ENCODE results near the gene PIGS. TPM values are rescaled to one million over a fixed set of nuclear protein-coding genes. Genes with fewer than 3 reads are reported as not detected.

The PIGS gene
- total and polyA plus RNA-seq, 9 of the 15 experiments (the other 6 are each of a cell fraction or from before 2014, with no cell fraction given) = 47.5 to 138 (median 57.6) TPM

- TF ChIP-seq CBX2 (IDR thresholded peaks at IDR 0.05; ENCODE audit: insufficient read depth, low read length, poor library complexity, severe bottlenecking) (no peak), ZNF395 (CRISPR knock-in tag; IDR thresholded peaks at IDR 0.05) (no peak), ZNF347 (CRISPR knock-in tag; IDR thresholded peaks at IDR 0.05; ENCODE audit: low read depth) (no peak), SRSF3 (IDR thresholded peaks at IDR 0.05; ENCODE audit: insufficient read depth, low read length) (no peak), ZNF253 (CRISPR knock-in tag; conservative IDR thresholded peaks at IDR 0.05) (no peak), SAFB2 (IDR thresholded peaks at IDR 0.05; ENCODE audit: borderline replicate concordance, low read depth, low read length, severe bottlenecking) (no peak), TRIM24 (IDR thresholded peaks at IDR 0.05) (no peak), AFF1 (IDR thresholded peaks at IDR 0.05; ENCODE audit: low read depth in 1 of 2, partially characterized antibody in 2 of 2) (no peak), POLR2AphosphoS5 (IDR thresholded peaks at IDR 0.05; ENCODE audit: control insufficient read depth, insufficient read depth, low read depth, low read length) (peak; percentile 91), HOXB6 (CRISPR knock-in tag; IDR thresholded peaks at IDR 0.05; ENCODE audit: borderline replicate concordance) (no peak), CREB3L1 (IDR thresholded peaks at IDR 0.05; ENCODE audit: borderline replicate concordance, low read depth) (no peak; the same call in none of the 2 replicates)
These were observed 27.5 kb upstream of the PIGS start, which contains the start of gene SPAG5 (continued) for GRCh38 chr17:28598799-28599310.
